Stimulated activated CD8-positive, alpha-beta memory T cell treated with anti-CD3 and anti-CD28 coated beads, Interleukin-12 subunit alpha, Interleukin-12 subunit beta, amount 100 ng/mL, for 24 hours (primary cell): ENCODE results near the gene MCRS1.

Experiments used
- DNase-seq: peaks from one replicate; pipeline ENCODE4 v3.0.0-alpha.2; 2020; ENCODE audit errors: extremely low read depth

The MCRS1 gene

DNA sequence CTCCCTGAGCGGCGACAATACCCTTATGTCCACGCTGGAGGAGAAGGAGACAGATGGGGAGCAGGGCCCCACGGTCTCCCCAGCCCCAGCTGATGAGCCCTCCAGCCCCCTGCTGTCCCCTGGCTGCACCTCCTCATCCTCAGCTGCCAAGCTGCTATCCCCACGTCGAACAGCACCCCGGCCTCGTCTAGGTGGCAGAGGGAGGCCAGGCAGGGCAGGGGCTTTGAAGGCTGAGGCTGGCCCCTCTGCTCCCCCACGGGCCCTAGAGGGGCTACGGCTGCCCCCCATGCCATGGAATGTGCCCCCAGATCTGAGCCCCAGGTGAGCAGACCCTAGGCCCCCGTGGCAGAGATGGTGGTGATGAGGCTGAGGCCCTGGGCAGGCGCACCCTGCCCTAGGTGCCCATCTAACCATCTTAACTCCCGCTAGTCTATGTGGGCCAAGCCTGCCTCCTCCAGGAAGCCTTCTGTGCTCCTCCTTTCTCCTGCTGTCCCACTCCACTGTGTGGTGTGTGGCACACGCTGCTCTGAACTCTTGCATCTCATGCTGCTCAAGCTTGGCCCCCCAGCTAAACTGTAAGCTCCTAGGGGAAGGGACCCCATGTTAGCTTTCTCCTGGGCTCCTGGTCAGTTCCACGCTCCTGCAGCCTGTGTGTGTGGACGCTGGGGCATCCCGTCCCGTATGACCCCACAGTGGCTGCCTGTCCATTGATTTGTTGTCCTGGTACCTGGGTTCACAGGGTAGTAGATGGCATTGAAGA is 12.1 kb downstream of the MCRS1 start:
- no peak for DNase-seq

DNA sequence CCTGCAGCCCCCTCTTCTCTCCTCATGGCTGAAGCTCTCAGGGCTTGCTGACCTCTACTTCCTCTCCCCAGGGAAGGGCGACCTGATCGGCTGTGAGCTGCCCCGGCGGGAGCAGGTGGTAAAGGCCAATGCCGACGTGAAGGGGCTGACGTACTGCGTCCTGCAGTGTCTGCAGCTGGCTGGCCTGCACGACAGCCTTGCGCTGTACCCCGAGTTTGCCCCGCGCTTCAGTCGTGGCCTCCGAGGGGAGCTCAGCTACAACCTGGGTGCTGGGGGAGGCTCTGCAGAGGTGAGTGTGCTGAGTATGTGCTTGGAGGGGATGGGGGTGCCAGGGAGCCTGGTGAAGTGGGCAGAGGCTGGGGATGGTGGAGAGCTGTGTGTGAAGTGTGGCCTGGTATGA is 13.7 kb downstream of the MCRS1 start:
- DNase-seq: no peak

DNA sequence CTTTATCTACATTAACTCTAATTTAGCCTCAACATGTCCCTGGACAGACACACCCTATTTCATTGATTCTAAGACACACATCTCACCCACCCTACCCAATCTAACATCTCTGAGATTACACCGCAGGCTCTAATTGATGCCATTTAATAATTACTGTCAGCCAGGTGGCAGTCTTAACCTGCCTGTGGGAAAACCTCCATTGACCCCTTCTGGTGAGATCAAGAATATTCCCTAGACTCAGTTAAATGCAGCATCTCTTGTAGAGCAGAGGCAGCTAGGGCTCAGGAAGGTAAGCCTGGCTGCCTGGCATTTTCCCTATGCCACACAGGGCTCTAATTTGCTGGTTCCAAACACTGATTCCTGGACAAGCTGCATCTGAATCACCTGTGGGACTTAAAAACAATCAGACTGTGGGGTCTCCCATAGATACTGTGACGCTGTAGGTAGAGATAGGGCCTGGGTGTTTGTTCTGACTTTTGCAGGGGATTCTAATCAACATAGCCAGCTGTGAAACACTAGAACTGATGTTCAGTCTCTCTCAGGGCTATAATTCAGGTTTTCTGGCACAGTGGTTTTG is 14.3 kb downstream of the MCRS1 start:
- no peak for DNase-seq

DNA sequence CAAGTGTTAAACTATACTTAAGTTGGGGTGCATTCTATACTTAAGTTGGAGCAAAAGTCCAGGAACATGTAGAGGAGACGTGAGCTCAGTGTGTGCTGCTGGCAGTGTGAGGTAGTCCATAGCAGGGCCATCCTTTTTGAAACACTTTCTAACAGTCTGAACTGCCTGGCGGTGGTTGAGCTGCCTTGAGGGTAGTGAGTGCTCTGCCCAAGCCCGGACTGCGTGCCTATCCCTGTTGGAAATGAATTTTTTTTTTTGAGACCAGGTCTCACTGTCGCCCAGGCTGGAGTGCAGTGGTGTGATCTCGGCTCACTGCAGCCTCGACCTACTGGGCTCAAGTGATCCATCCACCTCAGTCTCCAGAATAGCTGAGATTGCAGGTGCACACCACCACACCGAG is 15.0 kb downstream of the MCRS1 start:
- no peak for DNase-seq

DNA sequence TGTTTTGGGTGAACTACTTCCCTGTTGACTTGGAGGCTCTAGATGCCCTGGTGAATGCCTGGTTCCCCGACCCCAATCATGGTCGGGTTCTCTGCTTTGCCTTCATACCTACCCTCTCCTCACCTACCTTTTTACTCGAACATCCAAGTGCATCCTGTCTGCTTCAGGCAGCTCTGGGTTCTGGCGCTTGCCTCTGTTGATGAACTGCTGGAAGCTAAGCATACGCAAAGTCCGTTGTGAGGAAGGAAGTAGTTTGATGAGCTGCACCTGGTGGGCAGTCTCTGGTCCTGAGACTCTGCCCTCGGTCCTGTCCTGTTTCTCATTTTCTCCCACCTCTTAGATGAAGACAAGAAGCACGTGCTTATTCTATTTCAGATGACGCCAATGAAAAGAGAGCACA is 15.5 kb downstream of the MCRS1 start:
- no peak for DNase-seq

DNA sequence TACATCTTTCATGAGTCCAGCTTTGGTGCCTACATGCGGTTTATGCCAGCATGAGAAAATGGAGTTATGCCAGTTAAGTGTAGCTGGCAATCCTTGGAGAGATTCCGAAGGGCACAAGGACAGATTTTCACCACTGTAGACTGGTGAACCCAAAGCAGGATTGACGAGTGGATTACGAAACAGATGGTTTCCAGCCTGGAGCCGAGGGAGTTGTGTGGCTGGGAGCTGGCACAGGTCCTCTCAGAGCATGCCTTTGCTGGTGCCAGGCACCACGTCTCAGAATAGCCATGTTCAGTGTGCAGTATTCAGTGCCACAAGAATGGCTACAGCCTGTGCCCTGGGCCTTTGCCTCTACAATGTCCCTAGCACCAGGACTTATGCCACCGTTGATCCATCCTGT is 15.9 kb downstream of the MCRS1 start:
- DNase-seq: no peak

DNA sequence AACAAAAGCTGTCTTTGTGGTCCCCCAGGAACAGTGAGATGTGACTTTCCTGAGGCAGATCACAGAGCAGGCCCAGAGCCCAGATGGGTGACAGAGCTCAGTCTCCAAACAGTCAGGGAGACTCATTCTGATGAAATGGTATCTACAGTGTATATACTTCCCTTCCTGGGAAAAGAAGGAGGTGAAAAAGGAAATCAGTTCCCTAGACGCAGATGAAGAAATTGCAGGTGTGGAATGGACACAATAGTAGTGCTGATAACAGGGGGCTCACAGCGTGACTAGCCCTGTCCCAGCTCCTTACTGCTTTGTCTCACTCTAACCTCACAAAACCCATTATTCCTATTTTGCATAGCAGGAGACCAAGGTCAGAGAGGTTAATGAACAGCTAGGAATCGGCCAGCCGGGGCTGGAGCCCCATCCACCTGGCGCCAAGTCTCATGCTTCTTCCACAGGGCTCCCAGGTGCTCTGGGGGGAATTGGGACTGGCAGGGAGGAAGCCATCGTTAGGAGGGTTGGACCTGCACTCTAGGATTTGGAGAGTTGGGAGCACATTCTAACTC is 17.2 kb downstream of the MCRS1 start:
- no peak for DNase-seq

DNA sequence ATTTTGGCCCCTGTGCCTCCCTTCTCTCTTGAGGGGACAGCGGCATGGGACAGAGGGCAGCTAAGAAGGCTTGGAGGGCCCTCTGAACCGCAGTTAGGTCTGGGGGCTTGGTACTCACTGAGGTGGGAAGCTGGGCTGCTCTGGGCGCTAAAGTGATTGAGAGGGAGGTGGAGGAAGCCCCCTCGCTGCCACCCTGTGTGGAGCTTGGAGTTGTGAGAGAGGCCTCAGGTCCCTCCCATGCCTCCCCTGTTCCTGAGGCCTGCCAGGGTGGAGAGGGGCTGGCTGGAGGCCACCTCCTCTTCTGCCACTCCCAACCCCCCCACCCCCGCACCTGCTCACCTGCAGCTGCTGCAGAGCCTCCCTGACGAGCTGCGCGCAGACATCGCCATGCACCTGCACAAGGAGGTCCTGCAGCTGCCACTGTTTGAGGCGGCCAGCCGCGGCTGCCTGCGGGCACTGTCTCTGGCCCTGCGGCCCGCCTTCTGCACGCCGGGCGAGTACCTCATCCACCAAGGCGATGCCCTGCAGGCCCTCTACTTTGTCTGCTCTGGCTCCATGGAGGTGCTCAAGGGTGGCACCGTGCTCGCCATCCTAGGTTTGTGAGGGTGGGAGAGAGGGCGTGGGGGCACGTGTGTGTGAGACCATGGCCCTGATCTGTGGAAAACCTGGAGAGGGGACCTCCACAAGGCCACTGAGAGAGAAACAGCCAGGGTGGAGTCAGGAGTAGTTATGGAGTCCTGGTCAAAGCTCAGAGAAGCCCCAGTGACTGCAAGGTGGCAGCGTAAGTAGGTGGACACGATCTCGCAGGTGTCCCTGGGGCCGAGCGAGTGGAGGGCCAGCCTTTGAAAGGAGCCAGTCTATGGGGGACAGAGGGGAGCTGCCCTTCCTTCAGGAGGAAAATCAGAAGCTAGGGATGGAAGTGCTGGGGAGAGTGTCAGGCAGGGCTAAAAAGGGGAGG is 17.9 kb downstream of the MCRS1 start:
- no peak for DNase-seq

DNA sequence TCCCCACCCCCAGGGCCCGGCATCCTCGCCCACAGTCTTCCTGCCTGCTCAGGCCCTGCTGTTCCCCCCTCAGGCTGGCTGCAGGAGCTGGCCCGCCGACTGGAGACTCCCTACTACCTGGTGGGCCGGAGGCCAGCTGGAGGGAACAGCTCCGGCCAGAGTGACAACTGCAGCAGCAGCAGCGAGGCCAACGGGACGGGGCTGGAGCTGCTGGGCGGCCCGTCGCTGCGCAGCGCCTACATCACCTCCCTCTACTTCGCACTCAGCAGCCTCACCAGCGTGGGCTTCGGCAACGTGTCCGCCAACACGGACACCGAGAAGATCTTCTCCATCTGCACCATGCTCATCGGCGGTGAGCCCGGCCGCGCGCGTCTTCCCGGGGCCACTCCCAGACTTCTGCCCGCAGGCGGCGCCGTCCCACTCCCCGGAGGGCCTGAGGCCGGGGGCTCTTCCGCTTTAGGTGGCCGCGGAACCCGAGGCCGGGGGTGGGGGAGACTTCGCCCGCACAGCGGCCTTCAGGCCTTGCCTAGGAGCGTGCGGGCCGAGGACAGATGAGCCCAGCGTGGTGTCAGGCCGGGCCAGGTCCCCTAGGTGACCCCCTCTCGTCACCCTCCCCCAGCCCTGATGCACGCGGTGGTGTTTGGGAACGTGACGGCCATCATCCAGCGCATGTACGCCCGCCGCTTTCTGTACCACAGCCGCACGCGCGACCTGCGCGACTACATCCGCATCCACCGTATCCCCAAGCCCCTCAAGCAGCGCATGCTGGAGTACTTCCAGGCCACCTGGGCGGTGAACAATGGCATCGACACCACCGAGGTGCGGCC is 18.9 kb downstream of the MCRS1 start:
- no peak for DNase-seq

DNA sequence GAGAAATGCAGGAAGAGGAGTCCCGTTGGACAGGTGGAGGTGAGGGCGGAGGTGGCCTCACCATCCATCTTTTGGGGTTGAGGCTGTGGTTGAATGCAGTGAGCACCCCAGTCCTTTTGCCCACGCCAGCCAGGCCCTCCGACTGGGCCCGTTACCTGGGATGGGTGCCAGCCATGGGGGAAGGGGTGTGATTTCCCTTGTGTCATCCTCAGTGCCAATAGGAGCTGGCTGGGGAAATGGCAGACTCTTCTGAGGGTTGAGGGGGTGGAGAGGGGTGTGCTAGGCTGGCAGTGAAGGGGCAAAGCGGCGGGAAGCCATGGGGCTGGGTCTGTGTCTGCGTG is 19.5 kb downstream of the MCRS1 start:
- no peak for DNase-seq

DNA sequence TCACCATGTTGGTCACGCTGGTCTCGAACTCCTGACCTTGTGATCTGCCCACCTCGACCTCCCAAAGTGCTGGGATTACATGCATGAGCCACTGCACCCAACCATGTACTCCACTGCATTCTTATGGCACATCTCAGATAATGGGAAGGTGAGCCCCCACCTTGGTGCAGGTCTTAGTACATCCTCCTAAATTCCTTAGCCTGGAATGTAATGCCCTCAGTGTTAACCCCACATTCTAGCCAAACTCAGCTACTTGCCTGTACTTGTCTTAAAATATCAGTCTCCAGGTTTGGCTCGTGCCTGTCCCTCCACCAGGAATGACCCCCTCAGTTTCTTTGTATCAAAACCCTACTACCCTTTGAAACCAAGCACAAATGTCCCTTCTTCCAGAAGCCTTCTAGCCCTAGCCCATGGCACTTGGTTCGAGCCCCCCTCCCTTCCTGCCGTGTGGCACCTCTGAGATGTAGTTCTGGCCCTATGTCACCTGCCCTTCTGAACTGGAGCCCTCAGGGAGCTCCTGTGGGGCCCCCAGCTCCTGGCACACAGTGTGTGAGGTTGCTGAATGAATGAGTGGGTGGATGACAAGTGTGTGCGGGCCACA is 20.8 kb downstream of the MCRS1 start:
- no peak for DNase-seq

DNA sequence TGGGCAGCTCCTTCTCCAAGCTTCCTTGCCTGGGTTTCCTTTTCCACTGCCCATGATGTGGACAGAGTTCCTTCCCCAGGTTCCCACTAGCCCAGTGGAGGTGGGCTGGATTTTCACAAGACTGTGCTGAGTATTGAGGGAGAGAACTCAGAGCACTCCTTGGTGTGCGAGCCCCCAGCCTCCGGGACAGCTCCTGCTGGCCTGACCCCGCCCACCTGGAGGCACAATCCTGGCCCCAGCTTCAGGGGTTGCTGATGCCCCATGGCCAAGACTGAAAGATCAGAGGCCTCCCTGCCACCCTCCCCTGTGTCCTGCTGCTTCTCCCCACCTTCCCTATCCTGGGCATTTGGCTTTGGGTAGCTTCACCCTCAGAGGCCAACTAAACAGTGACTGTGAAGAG is 21.5 kb downstream of the MCRS1 start:
- no peak for DNase-seq

DNA sequence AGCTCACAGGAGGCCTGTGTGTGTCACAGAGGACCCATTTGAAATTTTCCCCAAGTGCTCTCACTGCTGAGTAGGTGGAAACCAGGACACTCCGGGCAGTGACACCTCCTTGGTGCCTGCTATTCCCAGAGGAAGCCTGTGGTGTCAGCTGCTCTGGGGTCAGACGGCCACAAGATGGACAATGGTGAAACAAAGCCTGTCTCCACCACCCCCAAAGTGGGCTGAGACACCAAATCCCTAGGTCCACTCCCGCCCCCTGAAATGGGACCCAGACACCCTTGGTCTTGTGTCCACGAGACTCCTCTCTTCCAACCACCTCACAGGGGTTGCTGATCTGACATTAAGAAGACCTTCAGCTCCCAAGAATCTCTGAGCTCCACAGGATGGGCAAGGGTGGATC is 22.1 kb downstream of the MCRS1 start:
- no peak for DNase-seq

DNA sequence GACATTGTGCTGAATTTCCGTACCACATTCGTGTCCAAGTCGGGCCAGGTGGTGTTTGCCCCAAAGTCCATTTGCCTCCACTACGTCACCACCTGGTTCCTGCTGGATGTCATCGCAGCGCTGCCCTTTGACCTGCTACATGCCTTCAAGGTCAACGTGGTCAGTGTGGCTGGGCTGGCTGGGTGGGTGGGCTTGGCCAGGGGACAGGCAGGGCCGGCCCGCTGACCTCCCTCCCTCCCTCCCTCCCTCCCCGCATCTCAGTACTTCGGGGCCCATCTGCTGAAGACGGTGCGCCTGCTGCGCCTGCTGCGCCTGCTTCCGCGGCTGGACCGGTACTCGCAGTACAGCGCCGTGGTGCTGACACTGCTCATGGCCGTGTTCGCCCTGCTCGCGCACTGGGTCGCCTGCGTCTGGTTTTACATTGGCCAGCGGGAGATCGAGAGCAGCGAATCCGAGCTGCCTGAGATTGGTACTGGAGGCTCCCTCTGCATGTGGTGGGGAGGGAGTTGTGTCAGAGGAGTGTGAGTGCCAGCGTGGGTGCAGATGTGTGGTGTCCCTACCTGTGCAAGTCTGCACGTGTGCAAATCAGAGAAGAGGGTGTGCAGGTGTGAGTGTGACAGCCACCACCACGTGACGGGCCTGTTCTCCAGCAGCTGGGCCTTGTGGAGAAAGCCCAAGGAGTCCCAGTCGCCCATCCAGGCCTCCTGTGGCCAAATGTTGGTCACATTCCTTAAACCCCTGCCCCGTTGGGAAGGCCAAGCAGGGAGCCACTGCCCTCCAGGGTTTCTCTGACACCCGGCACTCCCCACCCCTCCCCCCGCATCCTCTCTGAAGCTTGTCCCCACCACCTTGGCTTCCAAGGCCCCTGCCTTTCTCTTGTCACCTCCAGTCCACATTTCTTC is 23.8 kb downstream of the MCRS1 start:
- DNase-seq: no peak

DNA sequence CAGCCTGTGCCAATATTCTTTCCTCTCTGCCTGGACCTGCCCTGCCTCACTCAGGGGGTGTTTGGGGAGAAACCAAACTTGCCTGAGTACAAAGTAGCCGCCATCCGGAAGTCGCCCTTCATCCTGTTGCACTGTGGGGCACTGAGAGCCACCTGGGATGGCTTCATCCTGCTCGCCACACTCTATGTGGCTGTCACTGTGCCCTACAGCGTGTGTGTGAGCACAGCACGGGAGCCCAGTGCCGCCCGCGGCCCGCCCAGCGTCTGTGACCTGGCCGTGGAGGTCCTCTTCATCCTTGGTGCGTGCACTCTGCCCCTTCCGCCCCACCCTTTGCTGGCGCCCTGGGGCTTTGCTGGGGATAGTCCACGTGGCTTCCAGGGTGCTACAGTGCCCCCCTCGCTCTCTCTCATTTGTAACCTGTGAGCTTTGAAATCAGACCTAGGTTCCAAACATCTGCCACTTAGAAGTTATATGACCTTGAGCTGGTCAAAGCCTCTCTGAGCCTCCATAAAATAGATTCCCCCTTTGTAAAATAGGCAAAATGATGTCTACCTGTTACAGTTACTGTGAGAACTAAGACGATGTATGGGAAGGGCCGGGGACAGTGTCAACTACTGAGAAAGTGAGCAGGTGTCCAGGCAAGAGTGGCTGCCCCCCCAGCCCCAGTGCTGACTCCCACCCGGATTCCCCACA is 24.6 kb downstream of the MCRS1 start:
- DNase-seq: no peak

DNA sequence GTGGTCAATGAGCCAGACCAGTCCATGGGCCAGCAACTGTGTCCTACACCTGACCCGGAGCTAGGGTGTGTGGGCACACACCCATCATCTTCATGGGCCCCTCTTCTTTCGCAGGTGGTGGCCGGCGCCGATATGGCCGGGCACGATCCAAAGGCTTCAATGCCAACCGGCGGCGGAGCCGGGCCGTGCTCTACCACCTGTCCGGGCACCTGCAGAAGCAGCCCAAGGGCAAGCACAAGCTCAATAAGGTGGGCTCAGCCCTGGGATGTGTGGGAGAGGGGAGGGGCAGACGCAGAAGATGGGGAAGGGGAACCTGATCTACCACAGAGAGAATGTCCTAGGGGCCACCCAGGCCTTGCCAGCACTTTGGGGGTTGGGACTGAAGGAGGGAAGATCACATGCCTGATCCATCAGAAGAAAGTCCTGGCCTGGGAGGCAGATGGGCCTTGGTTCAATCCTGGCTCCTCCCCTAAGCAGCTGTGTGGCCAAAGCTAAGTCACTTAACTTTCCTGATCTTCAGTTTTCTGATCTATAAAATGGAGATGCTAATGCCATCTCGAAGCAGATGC is 25.3 kb downstream of the MCRS1 start:
- no peak for DNase-seq

DNA sequence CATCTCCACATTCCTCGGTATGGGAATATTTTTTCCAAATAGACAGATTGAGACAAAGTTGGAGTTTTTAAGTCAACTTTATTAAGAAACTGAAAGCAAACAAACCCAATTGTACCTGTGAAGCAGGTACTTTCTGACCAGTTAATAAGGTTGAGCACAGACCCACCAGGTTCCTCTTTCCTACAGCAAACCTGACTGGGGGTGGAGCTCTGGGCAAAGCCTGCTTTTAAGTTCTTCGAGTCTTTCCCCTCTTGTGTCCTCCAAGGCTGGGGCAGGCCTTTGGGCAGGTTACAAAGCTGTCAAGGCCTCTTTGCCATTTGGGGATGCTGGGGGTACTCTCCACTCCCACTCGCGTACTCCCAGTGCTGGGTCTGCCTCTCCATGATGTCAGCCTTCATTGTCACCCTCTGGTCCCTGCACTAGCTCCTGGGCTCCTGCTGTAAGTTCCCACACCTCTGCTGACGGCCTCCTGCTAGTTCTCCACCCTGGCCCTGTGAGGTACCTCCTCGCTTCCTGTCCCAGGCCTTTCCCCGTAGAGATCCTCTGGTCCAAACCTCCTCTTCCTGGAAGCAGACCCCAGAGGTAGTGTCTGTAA is 25.9 kb downstream of the MCRS1 start:
- no peak for DNase-seq

DNA sequence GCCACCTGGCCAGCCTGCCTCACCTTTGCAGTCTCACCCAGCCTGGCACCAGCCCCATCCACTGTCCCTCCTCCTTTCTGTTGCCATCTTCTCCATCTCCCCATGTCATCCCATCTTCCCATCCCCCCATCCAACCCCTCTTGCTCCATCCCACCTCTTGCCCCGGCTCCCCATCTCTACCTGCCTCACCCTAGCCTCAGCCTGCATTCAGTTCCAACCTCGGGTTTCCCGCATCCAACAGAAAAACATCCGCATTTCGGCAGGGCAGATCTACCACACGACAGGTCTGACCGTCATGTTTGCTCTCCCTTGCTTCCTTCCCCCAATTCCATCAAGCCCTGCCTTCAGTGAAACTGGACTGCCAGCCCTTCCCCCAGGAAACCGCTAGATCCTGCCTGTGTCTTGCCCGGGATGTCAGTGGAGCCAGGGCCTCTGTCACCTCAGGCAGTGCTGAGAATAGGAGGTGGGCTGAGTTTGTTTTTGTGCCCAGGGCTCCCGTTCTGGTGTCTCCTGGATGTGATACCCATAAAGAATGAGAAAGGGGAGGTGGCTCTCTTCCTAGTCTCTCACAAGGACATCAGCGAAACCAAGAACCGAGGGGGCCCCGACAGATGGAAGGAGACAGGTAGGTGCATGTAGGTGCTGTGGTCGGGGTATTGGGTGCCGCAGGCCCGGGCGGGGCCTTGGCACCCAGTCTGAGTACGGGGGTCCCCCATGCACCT is 26.6 kb downstream of the MCRS1 start:
- no peak for DNase-seq
